HG03558 (cell line): ENCODE data around the gene CCDC112.
"Not testable (repeated sequence)": the region's sequence is repeated elsewhere in the genome, so short reads cannot be mapped to it uniquely, and the experiment has no call there.

Experiments used
- ATAC-seq: cut with Tn5 transposase; IDR thresholded peaks from one replicate; pipeline ENCODE4 v1.9.1; 2021; ENCODE audit warnings: moderate number of reproducible peaks; ENCODE audit not compliant: unreplicated experiment; ENCODE audit errors: extremely low read depth

CCDC112 gene

GRCh38 chr5:115296124-115297022 lies at the start of gene CCDC112:
CCDC112 (minus strand) TSS chr5:115296654; CDS start chr5:115296543, 111 bp downstream.
- ATAC-seq: peak; percentile 69

DNA sequence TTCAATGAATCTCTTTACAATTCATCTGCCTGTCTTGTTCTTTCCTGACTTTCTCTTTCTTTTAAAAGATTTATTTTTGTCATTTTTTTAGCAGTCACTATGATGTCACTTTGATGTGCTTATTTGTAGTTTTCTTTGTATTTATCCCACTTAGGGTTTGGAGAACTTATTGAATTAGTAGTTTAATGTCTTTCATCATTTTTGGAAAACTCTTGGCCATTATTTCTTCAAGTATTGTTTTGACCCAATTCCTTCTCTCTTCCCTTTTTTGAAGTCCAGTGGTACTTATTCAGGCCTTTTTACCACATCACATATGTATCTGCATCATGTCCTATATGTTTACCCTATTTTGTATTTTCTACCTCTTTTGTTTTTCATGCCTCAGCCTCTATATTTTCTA lies 48.9 kb upstream of the CCDC112 start:
- ATAC-seq: no peak

DNA sequence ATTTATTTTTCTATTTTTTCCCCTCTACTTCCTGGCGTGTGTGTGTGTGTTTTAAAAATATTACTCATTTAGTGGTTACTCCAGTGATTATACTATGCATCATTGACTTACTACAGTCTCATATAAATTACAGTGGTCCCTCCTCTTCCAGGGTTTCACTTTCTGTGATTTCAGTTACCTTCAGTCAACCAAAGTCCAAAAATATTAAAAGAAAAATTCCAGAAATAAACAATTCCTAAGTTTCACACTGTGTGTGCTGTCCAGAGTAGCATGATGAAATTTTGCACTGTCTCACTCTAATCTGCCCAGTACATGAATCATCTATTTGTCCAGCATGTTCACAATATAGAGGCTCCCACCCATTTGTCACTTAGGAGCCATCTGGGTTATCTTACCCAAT lies 47.4 kb upstream of the CCDC112 start:
- no peak for ATAC-seq

GRCh38 chr5:115342590-115343377 lies 46.3 kb upstream of the CCDC112 start:
- ATAC-seq: no peak

DNA sequence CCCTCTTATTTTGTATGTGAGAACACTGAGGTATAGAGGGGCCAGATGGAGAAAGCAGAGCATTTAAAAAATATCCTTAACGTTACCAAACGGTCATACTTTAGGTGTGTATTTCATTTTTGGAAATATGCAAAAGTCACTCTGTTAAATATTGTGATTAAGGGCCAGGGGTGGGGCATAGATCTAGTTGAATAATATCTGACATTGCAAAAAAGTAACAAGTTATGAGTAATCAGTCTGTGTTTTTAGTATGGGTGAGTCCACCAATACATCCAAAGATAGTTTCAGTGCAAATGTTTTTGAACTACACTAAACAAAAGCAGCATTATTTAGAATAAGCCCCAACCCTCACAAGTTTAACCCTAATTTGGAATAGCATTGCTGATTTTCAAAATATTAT lies 45.3 kb upstream of the CCDC112 start:
- no peak for ATAC-seq

DNA sequence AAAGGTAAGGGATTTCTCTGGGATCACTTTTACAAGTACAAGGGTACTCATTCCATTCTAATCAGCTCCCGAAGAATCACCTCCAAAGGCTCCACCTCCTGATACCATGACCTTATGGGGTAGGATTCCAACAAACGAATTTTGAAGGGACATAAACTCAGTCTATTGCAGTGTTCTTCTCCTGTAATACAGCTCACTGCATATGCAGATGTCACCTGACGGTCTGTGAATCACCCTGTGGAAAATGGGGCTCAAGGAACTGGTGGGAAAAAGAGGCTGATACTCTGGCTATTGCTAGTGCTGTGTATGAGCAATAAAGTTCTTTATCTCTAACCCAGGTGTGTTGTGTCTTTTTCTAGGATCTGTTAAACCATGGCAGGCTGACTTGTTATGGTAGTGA lies 42.4 kb upstream of the CCDC112 start:
- no peak for ATAC-seq

DNA sequence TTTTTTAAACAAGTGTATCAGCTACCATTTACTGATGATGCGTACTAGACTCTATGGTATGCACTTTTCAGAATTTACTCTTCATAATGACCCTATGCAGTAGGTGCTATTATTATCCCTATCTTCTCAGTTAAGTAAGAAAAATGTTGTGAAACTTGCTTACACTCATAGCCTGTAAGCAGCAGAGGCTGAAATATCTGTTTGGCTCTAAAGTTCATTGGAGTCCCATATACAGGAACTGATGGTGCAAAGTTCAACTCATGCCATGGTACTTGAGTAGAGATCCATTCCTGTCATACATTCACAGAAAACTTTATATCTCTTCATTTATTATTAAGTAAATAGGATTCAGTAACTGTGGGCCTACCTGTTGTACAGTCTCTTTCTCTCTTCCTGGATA lies 41.4 kb upstream of the CCDC112 start:
- no peak for ATAC-seq

GRCh38 chr5:115336964-115337363 lies 40.5 kb upstream of the CCDC112 start:
- no peak for ATAC-seq

DNA sequence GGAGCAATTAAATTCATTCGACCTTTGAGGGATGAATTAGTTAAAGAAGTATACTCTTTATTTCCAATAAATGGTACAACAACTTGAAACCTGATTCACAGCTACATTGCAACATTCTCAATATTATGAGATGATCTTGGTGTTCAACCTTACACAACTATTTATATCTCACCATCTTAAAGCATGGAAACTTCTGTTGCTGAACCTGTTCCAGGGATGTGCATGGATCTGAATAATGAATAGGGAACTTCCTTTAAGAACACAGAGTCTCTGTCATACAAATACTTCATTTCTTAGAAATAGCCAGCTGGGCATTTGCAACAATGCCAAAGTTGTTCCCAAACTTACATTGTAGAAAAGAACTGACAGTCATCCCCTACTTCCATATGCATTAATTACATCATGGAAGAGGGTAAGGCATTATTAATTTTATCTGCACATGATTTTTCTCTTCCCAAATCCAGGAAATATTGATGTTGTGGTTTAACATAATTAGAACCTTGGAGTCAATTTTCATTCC lies 39.8 kb upstream of the CCDC112 start:
- no peak for ATAC-seq

GRCh38 chr5:115335301-115335700 lies 38.8 kb upstream of the CCDC112 start:
- ATAC-seq: no peak

DNA sequence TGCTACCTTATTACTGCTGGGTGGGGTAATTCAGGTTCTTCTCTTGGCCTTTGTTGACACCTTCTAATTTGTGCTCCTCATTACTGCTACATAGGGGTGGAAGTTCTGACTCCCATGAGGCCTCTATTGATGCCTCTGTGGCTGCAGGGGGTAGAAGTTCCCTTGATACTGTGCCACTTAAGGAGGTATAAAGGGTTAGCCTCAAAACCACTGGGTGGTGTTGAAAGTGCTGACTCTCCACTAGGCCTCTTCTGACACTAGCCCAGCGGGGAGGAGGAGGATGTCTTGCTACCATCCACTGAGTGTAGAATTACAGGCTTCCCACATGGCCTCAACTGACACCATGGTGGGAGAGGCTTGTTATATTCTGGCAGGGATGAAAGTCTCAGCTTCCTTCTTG lies 36.7 kb upstream of the CCDC112 start:
- ATAC-seq: no peak

GRCh38 chr5:115330830-115331229 lies 34.4 kb upstream of the CCDC112 start:
- ATAC-seq: no peak

DNA sequence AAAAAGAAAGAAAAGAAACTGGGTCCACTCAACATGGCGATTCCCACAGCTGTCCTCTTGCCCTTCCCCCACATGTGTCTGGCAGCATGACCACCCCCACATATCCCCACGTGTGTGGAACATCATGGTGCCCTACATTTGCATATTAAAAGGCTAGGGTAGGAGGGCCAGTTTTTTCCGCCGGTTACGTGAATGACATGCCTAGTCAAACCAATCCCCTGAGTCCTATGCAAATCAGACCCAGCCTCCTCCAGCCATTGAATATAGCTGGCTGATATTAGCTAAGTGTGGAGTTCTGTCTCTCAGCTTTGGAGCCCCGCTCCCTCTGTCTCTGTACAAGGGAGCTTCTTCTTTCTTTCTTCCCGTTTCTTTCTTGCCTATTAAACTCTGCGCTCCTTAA lies 33.0 kb upstream of the CCDC112 start:
- ATAC-seq: no peak

- ATAC-seq: not testable (repeated sequence)
Measured at GRCh38 chr5:115328617-115329274, 32.3 kb upstream of the CCDC112 start.

GRCh38 chr5:115325296-115325959 lies 29.0 kb upstream of the CCDC112 start:
- ATAC-seq: no peak

DNA sequence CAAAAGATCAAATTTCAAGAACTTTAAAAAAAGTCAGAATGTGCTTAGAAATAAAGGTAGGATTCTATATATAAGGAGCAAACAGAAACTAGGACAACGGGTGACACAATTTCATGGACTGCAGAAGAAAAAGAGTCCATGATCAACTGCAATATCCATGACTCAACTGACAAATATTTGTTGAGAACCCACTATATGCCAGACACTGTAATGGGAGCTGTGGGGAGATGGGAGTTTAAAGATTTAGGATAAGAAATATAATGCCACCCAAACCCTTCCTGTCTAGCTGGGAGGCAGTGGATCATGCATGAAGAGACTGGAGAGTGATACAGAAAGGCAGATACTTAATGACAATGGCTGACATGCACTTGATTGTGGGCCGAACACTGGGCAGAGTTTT lies 27.6 kb upstream of the CCDC112 start:
- no peak for ATAC-seq

- ATAC-seq: no peak
Measured at GRCh38 chr5:115322729-115323128, 26.3 kb upstream of the CCDC112 start.

- no peak for ATAC-seq
Measured at GRCh38 chr5:115321309-115321708, 24.9 kb upstream of the CCDC112 start.

GRCh38 chr5:115320515-115320914 lies 24.1 kb upstream of the CCDC112 start:
- no peak for ATAC-seq

- ATAC-seq: no peak
Measured at GRCh38 chr5:115320006-115320405, 23.6 kb upstream of the CCDC112 start.
